Adrenal gland (tissue), 5 donors: ENCODE data around the gene L2HGDH.

Source experiments
- POLR2A ChIP-seq, 2 donors: fragments of 450-650 bp; IDR thresholded peaks; one replicate each; pipeline ENCODE4 v1.6.1; 2017; ENCODE audit warnings: antibody characterized with exemption in 2 of 2, mild to moderate bottlenecking in 2 of 2, moderate library complexity in 1 of 2
- TF ChIP-seq, protein P1 (sequence below), 6 experiments: fragments of 450-650 bp in 4 of 6; fragments of 200-600 bp in 2 of 6; sonication (generic) in 1 of 6; IDR thresholded peaks; 1 replicate in 5 of 6; 2 replicates in 1 of 6; pipeline versions ENCODE4 v1.5.1 to v1.8.0; 2016 to 2021; ENCODE audit warnings: antibody characterized with exemption in 6 of 6, mild to moderate bottlenecking in 2 of 6, moderate library complexity in 1 of 6
- donor health status: DM: no; HTN: no; CAD: no.

DNA sequence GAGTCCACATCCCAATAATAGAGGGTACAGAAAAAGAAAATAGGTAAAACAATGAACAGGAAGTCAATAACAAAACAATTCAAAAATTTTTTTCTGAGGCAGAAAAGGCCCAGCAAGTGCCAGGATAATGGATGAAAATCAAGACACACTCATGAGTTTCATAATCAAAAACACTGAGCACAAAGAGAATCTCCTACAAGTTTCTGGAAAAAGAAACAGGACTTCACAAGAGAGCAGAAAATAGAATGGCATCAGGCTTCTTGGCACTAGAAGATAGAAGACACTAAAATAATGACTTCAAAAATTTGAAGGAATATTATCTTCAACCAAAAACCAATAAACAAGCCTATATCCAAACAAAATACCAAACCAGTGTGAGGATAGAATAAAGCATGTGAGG is 36.9 kb upstream of the L2HGDH start:
- TF ChIP-seq, protein P1, sequence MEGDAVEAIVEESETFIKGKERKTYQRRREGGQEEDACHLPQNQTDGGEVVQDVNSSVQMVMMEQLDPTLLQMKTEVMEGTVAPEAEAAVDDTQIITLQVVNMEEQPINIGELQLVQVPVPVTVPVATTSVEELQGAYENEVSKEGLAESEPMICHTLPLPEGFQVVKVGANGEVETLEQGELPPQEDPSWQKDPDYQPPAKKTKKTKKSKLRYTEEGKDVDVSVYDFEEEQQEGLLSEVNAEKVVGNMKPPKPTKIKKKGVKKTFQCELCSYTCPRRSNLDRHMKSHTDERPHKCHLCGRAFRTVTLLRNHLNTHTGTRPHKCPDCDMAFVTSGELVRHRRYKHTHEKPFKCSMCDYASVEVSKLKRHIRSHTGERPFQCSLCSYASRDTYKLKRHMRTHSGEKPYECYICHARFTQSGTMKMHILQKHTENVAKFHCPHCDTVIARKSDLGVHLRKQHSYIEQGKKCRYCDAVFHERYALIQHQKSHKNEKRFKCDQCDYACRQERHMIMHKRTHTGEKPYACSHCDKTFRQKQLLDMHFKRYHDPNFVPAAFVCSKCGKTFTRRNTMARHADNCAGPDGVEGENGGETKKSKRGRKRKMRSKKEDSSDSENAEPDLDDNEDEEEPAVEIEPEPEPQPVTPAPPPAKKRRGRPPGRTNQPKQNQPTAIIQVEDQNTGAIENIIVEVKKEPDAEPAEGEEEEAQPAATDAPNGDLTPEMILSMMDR (IDR thresholded peaks at IDR 0.05) = no peak
- TF ChIP-seq POLR2A (IDR thresholded peaks at IDR 0.05) = no peak
